ENCODE results near the gene PLXNA2. TPM values are rescaled to one million over a fixed set of nuclear protein-coding genes. Genes with fewer than 3 reads are reported as not detected.
A peak's percentile ranks its signal among the peaks of the same experiment; 100 is the strongest.

The PLXNA2 gene
- total RNA-seq, 1 donor from 2014 or later, result 28.2 TPM

DNA sequence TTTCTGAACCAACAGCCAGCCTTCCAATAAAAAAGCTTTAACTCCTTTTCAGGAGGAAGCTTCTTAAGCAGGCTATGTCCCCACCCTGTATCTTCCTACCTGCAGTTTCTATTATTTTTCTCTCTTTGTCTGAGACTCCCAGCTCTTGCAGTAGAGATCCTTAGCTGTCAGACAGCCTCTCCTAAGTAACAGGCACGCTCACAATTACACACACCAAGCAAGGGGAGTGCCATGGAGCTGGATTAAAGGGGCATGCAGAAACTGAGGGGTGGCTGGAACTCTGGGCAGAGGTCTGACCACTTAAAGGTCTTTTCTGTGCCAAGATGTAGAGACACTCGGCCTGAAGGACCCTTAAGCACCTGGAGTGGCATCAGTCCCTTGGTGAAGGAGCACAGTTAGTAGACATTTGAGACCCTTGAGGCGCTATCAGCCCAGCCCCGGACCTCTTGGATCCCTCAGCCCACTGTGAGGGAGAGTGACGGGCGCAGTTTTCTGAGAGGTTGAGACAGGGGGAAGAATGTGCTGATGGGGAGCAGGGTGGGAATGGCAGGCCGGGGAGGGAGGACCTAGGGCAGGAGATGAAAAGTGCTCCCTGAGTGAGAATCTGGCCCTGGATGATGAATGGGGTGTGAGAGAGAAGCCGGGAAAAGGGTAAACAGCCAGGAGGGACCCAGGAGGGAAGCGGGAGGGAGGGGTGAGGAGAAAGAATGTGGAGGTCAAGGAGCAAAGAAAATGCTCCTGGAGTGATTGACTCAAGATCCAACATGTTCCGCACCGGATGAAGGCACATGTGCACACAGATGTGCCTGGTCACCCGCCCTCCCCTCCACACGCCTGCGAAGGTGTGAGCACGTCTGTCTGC lies 13.3 kb downstream of the PLXNA2 start:
- intact Hi-C loops (cut with DNase I), result loop anchor here (5.0 kb wide), 1 partner anchor 184 kb away; no protein-coding TSS in a partner anchor
- ATAC-seq, result no peak
- no peak for DNase-seq (ENCODE audit: low spot score)

GRCh38 chr1:208228550-208228949 lies 15.6 kb downstream of the PLXNA2 start:
- intact Hi-C loops (cut with DNase I), result no loop called here
- ATAC-seq (no peak), DNase-seq (ENCODE audit: low spot score) (no peak)

GRCh38 chr1:208228026-208228425 lies 16.2 kb downstream of the PLXNA2 start:
- ATAC-seq (no peak), DNase-seq (ENCODE audit: low spot score) (no peak)
- intact Hi-C loops (cut with DNase I), result no loop called here

DNA sequence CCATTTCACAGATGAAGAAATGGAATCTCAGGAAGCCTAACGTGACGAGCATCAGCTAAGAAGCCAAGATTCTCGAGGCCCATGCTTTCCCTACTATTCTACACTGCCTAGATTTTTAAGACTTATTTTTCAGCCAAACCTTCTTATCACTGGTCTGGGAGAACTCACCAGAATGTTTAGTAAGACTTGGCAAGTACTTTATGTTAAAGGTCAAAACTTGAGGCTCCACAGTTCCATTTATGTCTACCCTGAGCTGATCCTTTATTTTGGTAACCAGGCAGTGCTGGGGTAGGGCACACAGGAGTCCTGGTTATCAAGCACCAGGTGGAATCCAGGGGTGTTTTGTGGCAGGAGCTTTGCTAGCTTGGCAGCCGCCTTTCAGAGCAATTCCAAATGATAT lies 16.8 kb downstream of the PLXNA2 start:
- intact Hi-C loops (cut with DNase I), result no loop called here
- DNase-seq (ENCODE audit: low spot score) (no peak), ATAC-seq (peak; percentile 65)

DNA sequence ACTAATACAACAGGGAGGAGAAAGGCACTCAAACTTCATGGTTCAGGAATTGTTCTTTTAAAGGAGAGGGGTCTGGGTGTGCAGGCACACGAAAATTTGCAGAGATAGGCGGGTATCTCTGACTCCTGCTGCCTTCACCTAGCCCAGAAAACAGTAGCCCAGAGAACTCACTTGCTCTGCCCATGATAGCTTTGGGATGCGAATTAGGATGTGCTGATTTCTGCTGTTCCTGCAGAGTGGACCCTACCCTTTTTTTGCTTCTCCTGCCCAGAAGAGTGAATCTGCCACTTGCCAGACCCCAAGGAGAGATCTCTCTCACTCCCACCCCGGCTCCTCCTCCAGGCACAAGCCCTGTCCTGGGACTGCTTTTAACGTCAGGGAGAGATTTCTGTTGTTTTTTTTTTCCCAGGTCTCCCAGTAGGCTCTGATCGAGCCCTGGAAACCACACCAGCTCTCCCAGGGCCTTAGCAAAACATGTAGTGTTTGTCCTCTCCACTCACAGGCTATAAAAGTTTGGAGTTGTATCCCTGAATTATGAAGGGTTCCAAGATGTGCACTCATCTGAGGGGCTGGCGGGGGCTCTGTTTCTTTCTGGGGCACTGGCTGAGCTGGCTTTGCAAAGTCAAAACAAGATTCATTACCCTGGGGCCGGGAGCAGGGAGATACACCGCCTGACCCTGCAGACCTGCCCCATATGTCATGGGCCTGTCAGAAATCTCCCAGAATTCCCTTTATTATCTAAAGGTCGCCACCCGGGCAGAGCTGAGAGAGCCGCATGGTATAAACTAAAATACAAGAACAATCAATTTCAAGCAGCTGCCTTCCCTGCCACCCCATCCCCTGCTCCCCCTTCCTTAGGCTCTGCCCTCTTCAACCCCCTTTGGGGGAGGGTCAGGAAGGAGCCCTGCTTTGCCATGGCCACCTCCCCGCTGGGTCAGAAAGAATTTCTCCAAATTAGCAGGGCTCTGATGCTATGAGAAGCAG lies 17.9 kb downstream of the PLXNA2 start:
- intact Hi-C loops (cut with DNase I), result no loop called here

DNA sequence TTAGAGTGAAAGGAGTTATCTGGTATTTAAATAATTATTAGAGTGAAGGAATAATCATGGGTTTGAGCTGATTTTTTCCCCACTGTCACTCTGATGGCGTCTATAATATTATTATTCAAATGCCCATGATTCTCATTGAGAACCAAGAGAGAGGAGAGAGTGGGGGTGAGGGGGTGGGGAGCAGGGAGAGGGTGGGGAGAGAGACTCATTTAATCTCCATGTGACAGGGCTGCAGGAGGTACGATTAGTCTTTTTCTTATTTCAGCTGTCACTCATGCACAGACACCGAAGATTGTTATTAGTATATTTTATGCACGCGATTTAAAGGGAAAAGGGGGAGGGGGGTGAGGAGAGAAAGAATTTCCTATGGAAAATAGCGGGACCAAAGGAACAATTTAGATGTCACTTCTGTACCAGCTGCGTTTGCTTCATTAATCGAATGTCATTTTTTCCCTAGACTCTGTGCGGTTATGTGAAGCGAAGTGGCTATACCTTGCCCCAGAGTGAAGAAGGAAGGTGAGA lies 19.9 kb downstream of the PLXNA2 start:
- intact Hi-C loops (cut with DNase I), result no loop called here
- DNase-seq (ENCODE audit: low spot score) (no peak), ATAC-seq (no peak)

More for the DNA sequence above, 17.9 kb downstream of the PLXNA2 start:
- peak; percentile 6 for ATAC-seq
- no peak for DNase-seq (ENCODE audit: low spot score)

DNA sequence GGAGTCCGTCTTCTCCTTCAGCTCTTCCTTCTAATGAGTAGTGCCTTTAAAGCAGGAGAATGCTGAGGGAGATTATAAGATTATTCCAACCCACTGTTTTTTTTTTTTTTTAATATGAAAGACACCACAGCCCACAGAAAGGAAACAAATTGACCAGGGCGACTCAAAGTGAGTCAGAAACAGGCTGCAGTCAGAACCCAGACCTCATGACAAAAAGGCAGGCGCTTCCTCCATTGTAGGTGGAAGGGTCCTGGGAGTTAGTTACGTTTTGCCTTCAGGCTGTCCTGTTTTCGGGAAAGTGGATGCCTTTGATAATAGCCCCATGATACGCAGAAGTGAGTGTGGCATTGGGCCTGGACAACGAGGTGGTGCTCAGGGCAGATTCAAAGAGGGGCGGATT lies 21.0 kb downstream of the PLXNA2 start:
- no peak for ATAC-seq
- DNase-seq (ENCODE audit: low spot score), result no peak
- intact Hi-C loops (cut with DNase I), result no loop called here

DNA sequence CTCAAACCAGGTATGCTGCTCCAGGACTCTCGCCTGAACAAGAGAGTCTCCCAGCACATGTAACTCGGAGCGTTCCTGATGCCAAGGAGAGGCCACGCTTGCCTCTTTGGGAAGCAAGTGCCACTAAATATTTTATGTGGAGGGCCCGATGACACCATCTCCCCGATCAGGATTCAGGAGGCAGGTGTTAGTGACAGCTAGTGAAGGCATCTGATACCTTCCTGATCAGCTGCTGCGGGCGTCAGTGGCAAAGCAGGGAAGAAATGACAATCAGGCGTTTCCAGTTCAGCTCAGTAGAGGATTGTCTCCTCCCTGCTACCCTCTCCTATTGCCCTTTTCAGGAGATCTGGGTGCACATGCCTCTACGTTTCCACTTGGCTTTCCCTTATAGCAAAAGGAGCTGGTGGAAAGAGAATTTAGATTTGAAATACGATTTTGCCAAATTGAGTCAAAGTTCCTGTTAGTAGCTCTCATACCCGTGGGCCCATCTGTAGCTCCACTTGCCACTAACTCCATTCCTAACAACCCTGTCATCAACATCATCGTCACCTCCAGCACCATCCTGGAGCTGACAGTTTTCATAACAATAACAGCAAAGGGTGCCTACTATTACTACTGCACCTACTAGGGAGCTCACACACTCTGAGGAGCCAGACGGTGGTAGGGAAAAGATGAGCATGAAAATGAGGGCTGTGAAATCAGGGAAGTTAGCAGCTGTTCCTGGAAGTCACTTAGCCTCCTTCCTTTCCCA lies 21.6 kb downstream of the PLXNA2 start:
- DNase-seq (ENCODE audit: low spot score) (no peak), ATAC-seq (no peak)
- intact Hi-C loops (cut with DNase I), result no loop called here

DNA sequence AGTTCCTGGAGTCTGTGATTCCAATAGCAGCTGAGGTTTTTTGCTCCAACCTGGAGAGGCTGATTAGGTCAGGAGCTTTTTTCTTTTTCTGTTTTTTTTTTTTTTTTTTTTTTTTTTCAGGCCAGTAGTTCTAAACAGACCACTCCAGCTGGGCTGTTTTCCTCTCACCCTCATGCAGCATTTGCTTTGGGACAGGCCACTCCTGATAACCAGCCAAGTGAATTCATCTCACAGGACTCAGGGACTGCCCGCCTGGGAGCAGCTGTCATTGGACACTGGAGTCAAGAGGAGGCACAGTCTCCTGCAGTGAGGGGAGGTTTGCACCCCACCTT lies 22.9 kb downstream of the PLXNA2 start:
- no peak for ATAC-seq
- no peak for DNase-seq (ENCODE audit: low spot score)
- intact Hi-C loops (cut with DNase I), result no loop called here

- DNase-seq (ENCODE audit: low spot score) (no peak), ATAC-seq (peak; percentile 71)
- intact Hi-C loops (cut with DNase I), result no loop called here
Observed at GRCh38 chr1:208219659-208220282, 24.4 kb downstream of the PLXNA2 start.

GRCh38 chr1:208219098-208219658 lies 25.0 kb downstream of the PLXNA2 start:
- DNase-seq (ENCODE audit: low spot score) (no peak), ATAC-seq (peak; percentile 13)
- intact Hi-C loops (cut with DNase I), result no loop called here

- no peak for DNase-seq (ENCODE audit: low spot score)
- intact Hi-C loops (cut with DNase I), result no loop called here
- no peak for ATAC-seq
Observed at GRCh38 chr1:208218237-208219097, 25.7 kb downstream of the PLXNA2 start.

DNA sequence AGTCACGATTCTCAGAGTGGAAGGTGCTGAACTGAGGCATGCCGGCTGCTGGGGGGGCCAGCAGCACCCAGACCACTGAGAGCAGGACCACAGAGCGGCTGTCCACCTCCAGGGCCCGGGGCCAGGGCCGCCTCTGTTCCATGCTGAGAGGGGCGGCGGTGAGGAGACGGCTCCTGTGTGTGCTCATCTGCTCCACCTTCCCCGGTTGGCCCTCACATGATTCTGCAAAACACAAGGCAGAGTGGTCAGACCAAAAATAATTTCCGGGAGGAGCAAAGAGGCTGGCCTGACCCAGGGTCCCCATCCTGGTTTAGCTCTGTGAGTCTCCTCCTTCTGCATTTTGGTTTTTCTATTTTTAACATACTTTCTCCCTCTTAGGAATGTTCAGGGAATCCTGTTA lies 26.4 kb downstream of the PLXNA2 start:
- peak; percentile 56 for ATAC-seq
- no peak for DNase-seq (ENCODE audit: low spot score)
- intact Hi-C loops (cut with DNase I), result no loop called here

GRCh38 chr1:208216806-208217205 lies 27.4 kb downstream of the PLXNA2 start:
- ATAC-seq (no peak), DNase-seq (ENCODE audit: low spot score) (no peak)
- intact Hi-C loops (cut with DNase I), result no loop called here

GRCh38 chr1:208216062-208216461 lies 28.1 kb downstream of the PLXNA2 start:
- no peak for DNase-seq (ENCODE audit: low spot score)
- no peak for ATAC-seq
- intact Hi-C loops (cut with DNase I), result no loop called here

GRCh38 chr1:208215393-208215792 lies 28.8 kb downstream of the PLXNA2 start:
- ATAC-seq (no peak), DNase-seq (ENCODE audit: low spot score) (no peak)
- intact Hi-C loops (cut with DNase I), result no loop called here

- ATAC-seq (peak; percentile 22), DNase-seq (ENCODE audit: low spot score) (no peak)
- intact Hi-C loops (cut with DNase I), result no loop called here
Observed at GRCh38 chr1:208213786-208214185, 30.4 kb downstream of the PLXNA2 start.
